Measurements from ENCODE around the gene S100A10. TPM values are rescaled to one million over a fixed set of nuclear protein-coding genes. Genes with fewer than 3 reads are reported as not detected.

The S100A10 gene
- total RNA-seq, 1 experiment from 2014 or later = 160 TPM

DNA sequence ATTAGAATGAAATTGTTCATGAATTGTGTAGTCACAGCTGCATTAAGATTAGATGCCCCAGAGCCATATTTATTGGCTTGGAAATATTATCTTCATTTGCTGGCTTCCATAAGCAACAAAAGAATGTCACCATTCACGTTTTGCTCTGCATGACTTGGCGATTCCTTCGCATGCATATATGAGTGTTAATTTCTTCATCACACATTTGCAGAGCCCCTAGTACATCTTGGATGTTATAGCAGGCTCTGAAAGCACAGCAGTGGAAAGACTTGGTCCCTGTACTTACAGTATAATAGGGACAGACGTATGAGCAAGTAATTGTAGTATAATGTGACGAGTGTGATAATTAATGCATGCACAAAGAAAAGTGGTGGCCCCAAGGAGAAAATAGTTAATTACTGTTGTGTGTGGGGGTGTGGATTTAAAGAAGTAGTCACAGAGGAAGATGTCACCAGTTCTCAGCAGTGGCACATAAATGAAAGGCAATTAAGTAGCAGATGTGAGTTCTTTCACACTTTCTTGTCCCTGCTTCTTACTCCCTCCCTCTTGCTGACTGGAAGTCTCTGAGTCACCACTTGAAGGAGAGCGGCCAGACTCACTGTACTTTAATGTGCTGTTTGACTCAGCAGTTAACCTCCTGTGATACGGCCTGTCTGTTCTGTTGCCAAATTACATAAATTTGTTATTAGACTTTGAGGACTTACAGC lies 21.0 kb downstream of the S100A10 start:
- Mint-ChIP-seq H3K27me3 (ENCODE audit: low read depth) (no peaks in the 10 kb centered on the region; the same call in 1 of the 2 replicates), H3K27ac (no peak overlapping the region; a peak in 1 of 7 replicates), H3K9me3 (no peaks in the 10 kb centered on the region), H3K36me3 (ENCODE audit: insufficient read depth in 1 of 3, low read depth in 3 of 3) (no peaks in the 10 kb centered on the region), H3K4me1 (peaks cover 28 to 31% of the 10 kb centered on the region in 2 experiments), H3K4me3 (no peak overlapping the region)
- Histone ChIP-seq H3K79me2 (ENCODE audit: insufficient read depth, low read length) (no peaks in the 10 kb centered on the region), H2AFZ (ENCODE audit: low read length) (no peak overlapping the region), H3K56ac (ENCODE audit: insufficient read length, low read depth, low read length) (no peak overlapping the region), H4K8ac (replicated peaks; ENCODE audit: insufficient read length, low read depth, low read length) (no peak overlapping the region), H3K18ac (ENCODE audit: insufficient read length, low read depth, low read length) (no peak overlapping the region), H2BK20ac (ENCODE audit: low read depth, low read length, poor library complexity, severe bottlenecking) (no peak overlapping the region), H2BK12ac (ENCODE audit: insufficient read length, low read depth, low read length) (no peak overlapping the region), H3K14ac (ENCODE audit: insufficient read depth, low read length) (no peak overlapping the region), H3K79me1 (ENCODE audit: insufficient read depth, low read depth, low read length, poor library complexity, severe bottlenecking) (no peaks in the 10 kb centered on the region), H2AK5ac (ENCODE audit: insufficient read length, low read length) (no peak overlapping the region), H3K4ac (ENCODE audit: low read depth, low read length) (no peak overlapping the region), H3T11ph (ENCODE audit: low read length) (no peak overlapping the region), H4K91ac (ENCODE audit: insufficient read length, low read depth, low read length) (no peak overlapping the region), H2BK15ac (ENCODE audit: low read depth, low read length) (no peak overlapping the region), H3K23ac (ENCODE audit: insufficient read length, low read depth, low read length) (no peak overlapping the region), H3K9me3 (ENCODE audit: control insufficient read depth, low read depth, low read length) (no peaks in the 10 kb centered on the region), H3K23me2 (ENCODE audit: insufficient read length, low read depth, low read length, poor library complexity, severe bottlenecking) (no peaks in the 10 kb centered on the region), H2BK5ac (ENCODE audit: insufficient read length, low read length) (no peak overlapping the region), H3K4me1 (ENCODE audit: insufficient read depth, low read length) (peaks cover 6% of the 10 kb centered on the region; the same call in 1 of the 2 replicates), H3K27me3 (ENCODE audit: insufficient read depth, low read length) (no peaks in the 10 kb centered on the region), H3K9ac (ENCODE audit: extremely low read depth, insufficient read length, low read length) (no peak overlapping the region), H4K20me1 (ENCODE audit: control insufficient read depth, insufficient read depth, insufficient read length) (no peaks in the 10 kb centered on the region), H4K5ac (ENCODE audit: insufficient read length, low read depth, low read length) (no peak overlapping the region), H3K27ac (ENCODE audit: insufficient read length, low read depth, low read length) (no peak overlapping the region), H3K4me2 (ENCODE audit: insufficient read depth, insufficient read length, low read length) (peak overlapping the region; percentile 57), H2BK120ac (ENCODE audit: low read depth, low read length, poor library complexity, severe bottlenecking) (no peak overlapping the region)
- peak; percentile 61 for DNase-seq
- no peak for TF ChIP-seq CTCF (conservative IDR thresholded peaks at IDR 0.05)
- no CpG with 5 or more reads among the region's 7 CpGs for WGBS (ENCODE audit: extremely low coverage, insufficient read length, low lambda C conversion rate)

Data from H9 (cell line).